ENCODE data around the gene FCGR2B. TPM values are rescaled to one million over a fixed set of nuclear protein-coding genes. Genes with fewer than 3 reads are reported as not detected.

The FCGR2B gene
- total and polyA plus RNA-seq, 2 donors (not counting 3 experiments of a cell fraction or from before 2014, with no cell fraction given): not detected

DNA sequence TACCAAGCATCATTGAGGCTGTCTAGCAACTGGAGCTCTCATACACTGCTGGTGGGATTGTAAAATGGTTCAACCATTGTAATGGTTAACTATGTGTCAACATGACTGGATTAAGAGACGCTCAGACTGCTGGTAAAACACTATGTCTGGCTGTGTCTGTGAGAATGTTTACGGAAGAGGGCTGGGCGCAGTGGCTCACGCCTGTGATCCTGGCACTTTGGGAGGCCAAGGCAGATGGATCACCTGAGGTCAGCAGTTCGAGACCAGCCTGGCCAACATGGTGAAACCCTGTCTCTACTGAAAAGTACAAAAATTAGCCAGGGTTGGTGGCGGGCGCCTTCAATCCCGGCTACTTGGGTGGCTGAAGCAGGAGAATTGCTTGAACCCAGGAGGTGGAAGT is 39.3 kb downstream of the FCGR2B start:
- intact Hi-C loops (cut with micrococcal nuclease): no loop called here
- no peak overlapping the region for H3K9ac ChIP-seq (replicated peaks; ENCODE audit: extremely low read depth, insufficient read depth, low read length)
- dilution Hi-C loops (cut with MboI; ENCODE audit: extremely low pct_ligation_motif_present, low sequenced_read_pairs): no loop called here

More for the DNA sequence above, 39.3 kb downstream of the FCGR2B start:
- no peaks in the 10 kb centered on the region for H3K79me2 ChIP-seq (ENCODE audit: control insufficient read depth, insufficient read depth, low read length)
- TF ChIP-seq JUN (IDR thresholded peaks at IDR 0.05; ENCODE audit: borderline replicate concordance, insufficient read depth, insufficient read length, low read depth) (no peak), FOS (IDR thresholded peaks at IDR 0.05; ENCODE audit: borderline replicate concordance, insufficient read depth, low read length) (no peak), GATA2 (IDR thresholded peaks at IDR 0.05; ENCODE audit: insufficient read depth, insufficient read length, low read depth, low read length) (no peak), POLR2AphosphoS5 (IDR thresholded peaks at IDR 0.05; ENCODE audit: insufficient read depth, low read depth, low read length) (no peak), POLR2A (IDR thresholded peaks at IDR 0.05; ENCODE audit: low read depth, low read length) (no peak), MYC (IDR thresholded peaks at IDR 0.05; ENCODE audit: low read depth, low read length) (no peak), EZH2 (IDR thresholded peaks at IDR 0.05; ENCODE audit: borderline replicate concordance, low read depth, low read length, severe bottlenecking) (no peak)
- TF ChIP-seq, protein P1, sequence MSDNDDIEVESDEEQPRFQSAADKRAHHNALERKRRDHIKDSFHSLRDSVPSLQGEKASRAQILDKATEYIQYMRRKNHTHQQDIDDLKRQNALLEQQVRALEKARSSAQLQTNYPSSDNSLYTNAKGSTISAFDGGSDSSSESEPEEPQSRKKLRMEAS (IDR thresholded peaks at IDR 0.05; ENCODE audit: insufficient read depth, insufficient read length): no peak
- TF ChIP-seq, protein P2, sequence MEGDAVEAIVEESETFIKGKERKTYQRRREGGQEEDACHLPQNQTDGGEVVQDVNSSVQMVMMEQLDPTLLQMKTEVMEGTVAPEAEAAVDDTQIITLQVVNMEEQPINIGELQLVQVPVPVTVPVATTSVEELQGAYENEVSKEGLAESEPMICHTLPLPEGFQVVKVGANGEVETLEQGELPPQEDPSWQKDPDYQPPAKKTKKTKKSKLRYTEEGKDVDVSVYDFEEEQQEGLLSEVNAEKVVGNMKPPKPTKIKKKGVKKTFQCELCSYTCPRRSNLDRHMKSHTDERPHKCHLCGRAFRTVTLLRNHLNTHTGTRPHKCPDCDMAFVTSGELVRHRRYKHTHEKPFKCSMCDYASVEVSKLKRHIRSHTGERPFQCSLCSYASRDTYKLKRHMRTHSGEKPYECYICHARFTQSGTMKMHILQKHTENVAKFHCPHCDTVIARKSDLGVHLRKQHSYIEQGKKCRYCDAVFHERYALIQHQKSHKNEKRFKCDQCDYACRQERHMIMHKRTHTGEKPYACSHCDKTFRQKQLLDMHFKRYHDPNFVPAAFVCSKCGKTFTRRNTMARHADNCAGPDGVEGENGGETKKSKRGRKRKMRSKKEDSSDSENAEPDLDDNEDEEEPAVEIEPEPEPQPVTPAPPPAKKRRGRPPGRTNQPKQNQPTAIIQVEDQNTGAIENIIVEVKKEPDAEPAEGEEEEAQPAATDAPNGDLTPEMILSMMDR (IDR thresholded peaks at IDR 0.05; ENCODE audit: extremely low read depth in 1 of 2, insufficient read depth in 1 of 2, low read depth in 1 of 2, low read length in 2 of 2): no peak
- CTCF ChIA-PET: interaction anchor here (1.3 kb wide), 1 partner anchor 10 kb away, joined by 3 read pairs; no protein-coding TSS in a partner anchor
- H3K4me1 ChIP-seq (ENCODE audit: control insufficient read depth, extremely low read depth, insufficient read depth, low read length): no peaks in the 10 kb centered on the region
- no peaks in the 10 kb centered on the region for H3K36me3 ChIP-seq (ENCODE audit: control insufficient read depth in 2 of 2, extremely low read depth in 1 of 2, insufficient read depth in 2 of 2, low read length in 2 of 2)
- peaks cover 3 to 5% of the 10 kb centered on the region in 2 experiments for H3K27me3 ChIP-seq (ENCODE audit: control insufficient read depth in 2 of 2, insufficient read depth in 2 of 2, low read length in 2 of 2)
- FAIRE-seq: no peak
- no peak overlapping the region for H2AFZ ChIP-seq (ENCODE audit: low read depth, low read length)
- no peak overlapping the region for H3K27ac ChIP-seq (ENCODE audit: insufficient read depth, low read depth, low read length)
- no peak overlapping the region for H3K4me3 ChIP-seq (replicated peaks in 1 of 3; ENCODE audit: insufficient read depth in 1 of 3, low read depth in 1 of 3, low read length in 3 of 3)
- no peaks in the 10 kb centered on the region for H4K20me1 ChIP-seq (replicated peaks; ENCODE audit: control insufficient read depth, extremely low read depth, insufficient read depth, low read length)
- H3K9me1 ChIP-seq (replicated peaks; ENCODE audit: control insufficient read depth, extremely low read depth, insufficient read depth, low read length): no peaks in the 10 kb centered on the region
- no TSS peak for BruUV-seq (replicated peaks)
- DNase-seq (ENCODE audit: low read depth, low spot score): no peak
- H3K4me2 ChIP-seq (ENCODE audit: insufficient read depth, low read length): no peak overlapping the region
- POLR2A ChIA-PET: no interaction called here
- no peaks in the 10 kb centered on the region for H3K9me3 ChIP-seq (replicated peaks; ENCODE audit: control insufficient read depth, insufficient read depth, low read length)

Data from endothelial cell of umbilical vein (primary cell).